ENCODE results near the gene GYS1. TPM values are rescaled to one million over a fixed set of nuclear protein-coding genes. Genes with fewer than 3 reads are reported as not detected.

GYS1 gene
- total RNA-seq, 4 donors from 2014 or later: 110 to 221 (median 126) TPM

DNA sequence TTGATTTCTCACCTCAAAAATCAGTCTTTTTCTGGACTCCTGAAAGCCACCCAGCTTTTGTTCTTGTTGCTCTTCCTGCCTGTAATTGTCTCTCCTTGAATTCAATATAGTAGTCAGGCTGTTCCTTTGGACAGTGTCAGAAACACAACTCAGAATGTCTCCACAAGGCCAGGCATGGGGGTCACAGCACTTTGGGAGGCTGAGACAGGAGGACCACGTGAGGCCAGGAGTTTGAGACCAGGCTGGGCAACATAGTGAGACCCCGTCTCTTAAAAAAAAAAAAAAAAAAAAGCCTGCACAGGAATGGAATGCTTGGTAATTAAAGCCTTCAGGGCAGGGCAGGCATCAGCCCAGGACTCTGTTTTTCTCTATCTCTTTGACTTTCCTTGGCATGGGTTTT lies 47.3 kb downstream of the GYS1 start:
- H3K27ac ChIP-seq: no peak overlapping the region
- H3K27me3 ChIP-seq: no peaks in the 10 kb centered on the region
- DNase-seq: no peak
- intact Hi-C loops (cut with DNase I; ENCODE audit: low total_unique reads): no loop called here
- no peak overlapping the region for H3K4me3 ChIP-seq
- no peaks in the 10 kb centered on the region for H3K9me3 ChIP-seq
- no peaks in the 10 kb centered on the region for H3K4me1 ChIP-seq
- no peaks in the 10 kb centered on the region for H3K36me3 ChIP-seq
- TF ChIP-seq POLR2A (IDR thresholded peaks at IDR 0.05): no peak
- TF ChIP-seq, protein P1, sequence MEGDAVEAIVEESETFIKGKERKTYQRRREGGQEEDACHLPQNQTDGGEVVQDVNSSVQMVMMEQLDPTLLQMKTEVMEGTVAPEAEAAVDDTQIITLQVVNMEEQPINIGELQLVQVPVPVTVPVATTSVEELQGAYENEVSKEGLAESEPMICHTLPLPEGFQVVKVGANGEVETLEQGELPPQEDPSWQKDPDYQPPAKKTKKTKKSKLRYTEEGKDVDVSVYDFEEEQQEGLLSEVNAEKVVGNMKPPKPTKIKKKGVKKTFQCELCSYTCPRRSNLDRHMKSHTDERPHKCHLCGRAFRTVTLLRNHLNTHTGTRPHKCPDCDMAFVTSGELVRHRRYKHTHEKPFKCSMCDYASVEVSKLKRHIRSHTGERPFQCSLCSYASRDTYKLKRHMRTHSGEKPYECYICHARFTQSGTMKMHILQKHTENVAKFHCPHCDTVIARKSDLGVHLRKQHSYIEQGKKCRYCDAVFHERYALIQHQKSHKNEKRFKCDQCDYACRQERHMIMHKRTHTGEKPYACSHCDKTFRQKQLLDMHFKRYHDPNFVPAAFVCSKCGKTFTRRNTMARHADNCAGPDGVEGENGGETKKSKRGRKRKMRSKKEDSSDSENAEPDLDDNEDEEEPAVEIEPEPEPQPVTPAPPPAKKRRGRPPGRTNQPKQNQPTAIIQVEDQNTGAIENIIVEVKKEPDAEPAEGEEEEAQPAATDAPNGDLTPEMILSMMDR (IDR thresholded peaks at IDR 0.05 in 4 of 5, conservative IDR thresholded peaks at IDR 0.05 in 1 of 5): no peak
- in situ Hi-C loops (cut with MboI; ENCODE audit: low sequenced_read_pairs in 4 of 4): no loop called here
- ATAC-seq: no peak

DNA sequence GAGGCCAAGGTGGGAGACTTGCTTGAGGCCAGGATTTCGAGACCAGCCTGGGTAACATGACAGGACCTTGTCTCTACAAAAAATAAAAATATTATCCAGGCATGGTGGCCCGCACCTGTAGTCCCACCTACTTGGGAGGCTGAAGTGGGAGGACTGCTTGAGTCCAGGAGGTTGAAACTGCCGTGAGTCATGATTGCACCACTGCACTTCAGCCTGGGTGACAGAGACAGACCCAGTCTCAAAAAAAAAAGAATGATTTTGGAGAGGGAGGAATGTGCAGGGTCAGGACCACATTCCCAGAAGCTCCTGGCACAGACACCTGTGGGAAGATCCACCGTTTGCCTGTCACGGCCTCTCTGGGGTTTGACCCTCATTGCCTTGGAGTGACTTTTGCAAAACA lies 47.7 kb downstream of the GYS1 start:
- Histone ChIP-seq H3K36me3 (no peaks in the 10 kb centered on the region), H3K4me3 (no peak overlapping the region), H3K9me3 (no peaks in the 10 kb centered on the region), H3K27ac (no peak overlapping the region), H3K27me3 (no peaks in the 10 kb centered on the region), H3K4me1 (no peaks in the 10 kb centered on the region)
- ATAC-seq: no peak
- TF ChIP-seq, protein P1 (IDR thresholded peaks at IDR 0.05 in 4 of 5, conservative IDR thresholded peaks at IDR 0.05 in 1 of 5): no peak
- TF ChIP-seq POLR2A (IDR thresholded peaks at IDR 0.05): no peak
- in situ Hi-C loops (cut with MboI; ENCODE audit: low sequenced_read_pairs in 4 of 4): no loop called here
- no peak for DNase-seq
- intact Hi-C loops (cut with DNase I; ENCODE audit: low total_unique reads): no loop called here

DNA sequence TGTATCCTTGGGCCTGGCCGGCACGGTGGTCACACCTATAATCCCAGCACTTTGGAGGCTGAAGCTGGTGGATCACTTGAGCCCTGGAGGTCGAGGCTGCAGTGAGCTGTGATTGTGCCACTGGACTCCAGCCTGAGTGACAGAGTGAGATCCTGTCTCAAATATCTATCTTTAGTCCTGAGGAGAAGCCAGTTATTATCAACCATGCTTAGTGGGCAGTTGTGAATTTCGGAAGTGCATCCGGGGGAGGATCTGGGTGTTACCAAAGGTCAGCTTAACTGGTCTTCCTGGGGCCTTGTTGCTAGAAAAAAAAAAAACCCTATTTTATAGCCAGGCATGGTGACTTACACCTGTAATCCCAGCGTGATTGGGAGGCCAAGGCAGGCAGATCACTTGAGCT lies 50.0 kb downstream of the GYS1 start:
- H3K4me3 ChIP-seq: no peak overlapping the region
- H3K4me1 ChIP-seq: no peaks in the 10 kb centered on the region
- H3K27ac ChIP-seq: no peak overlapping the region
- H3K36me3 ChIP-seq: no peaks in the 10 kb centered on the region
- DNase-seq (no peak), ATAC-seq (no peak)
- TF ChIP-seq POLR2A (IDR thresholded peaks at IDR 0.05): no peak
- TF ChIP-seq, protein P1 (IDR thresholded peaks at IDR 0.05 in 4 of 5, conservative IDR thresholded peaks at IDR 0.05 in 1 of 5): no peak
- in situ Hi-C loops (cut with MboI; ENCODE audit: low sequenced_read_pairs in 4 of 4) (no loop called here), intact Hi-C loops (cut with DNase I; ENCODE audit: low total_unique reads) (no loop called here)
- no peaks in the 10 kb centered on the region for H3K9me3 ChIP-seq
- H3K27me3 ChIP-seq: no peaks in the 10 kb centered on the region

DNA sequence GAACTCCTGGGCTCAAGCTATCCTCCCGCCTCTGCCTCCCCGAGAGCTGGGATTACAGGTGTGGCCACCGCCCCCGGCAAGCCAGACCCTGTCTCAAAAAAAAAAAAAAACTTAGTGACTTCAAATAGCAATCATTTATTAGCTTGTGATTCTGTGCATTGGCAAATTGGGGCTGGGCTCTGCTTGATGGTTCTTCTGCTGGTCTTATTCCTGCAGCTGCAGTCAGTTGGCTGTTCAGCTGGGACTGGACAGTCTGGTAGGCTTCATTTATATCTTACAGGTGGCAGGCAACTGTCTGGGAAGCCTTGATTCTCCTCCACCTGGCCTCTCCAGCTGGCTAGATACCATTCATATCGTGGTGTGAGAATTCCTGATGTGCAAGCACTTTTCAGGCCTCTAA lies 52.2 kb downstream of the GYS1 start:
- no peaks in the 10 kb centered on the region for H3K9me3 ChIP-seq
- intact Hi-C loops (cut with DNase I; ENCODE audit: low total_unique reads): no loop called here
- in situ Hi-C loops (cut with MboI; ENCODE audit: low sequenced_read_pairs in 4 of 4): no loop called here

More for the DNA sequence above, 52.2 kb downstream of the GYS1 start:
- DNase-seq (no peak), ATAC-seq (no peak)
- no peaks in the 10 kb centered on the region for H3K27me3 ChIP-seq
- no peak overlapping the region for H3K27ac ChIP-seq
- TF ChIP-seq, protein P1 (IDR thresholded peaks at IDR 0.05 in 4 of 5, conservative IDR thresholded peaks at IDR 0.05 in 1 of 5): no peak
- TF ChIP-seq POLR2A (IDR thresholded peaks at IDR 0.05): no peak
- no peaks in the 10 kb centered on the region for H3K4me1 ChIP-seq
- no peaks in the 10 kb centered on the region for H3K36me3 ChIP-seq
- no peak overlapping the region for H3K4me3 ChIP-seq

Data from gastrocnemius medialis (tissue), 4 donors.